Upper lobe of left lung (tissue), 4 donors: Measurements from ENCODE around the gene NCAN.

Experiments
- CTCF ChIP-seq, 6 experiments: fragments of 450-650 bp in 4 of 6; fragments of 200-600 bp in 2 of 6; sonication (generic) in 2 of 6; IDR thresholded peaks; one replicate each; pipeline ENCODE4 v1.5.1; 2016 to 2019; ENCODE audit warnings: antibody characterized with exemption in 6 of 6
- POLR2A ChIP-seq, 4 donors: fragments of 450-650 bp; IDR thresholded peaks; one replicate each; pipeline ENCODE4 v1.5.1; 2016 to 2017; ENCODE audit warnings: antibody characterized with exemption in 4 of 4, mild to moderate bottlenecking in 2 of 4

- TF ChIP-seq POLR2A (IDR thresholded peaks at IDR 0.05) (no peak), CTCF (IDR thresholded peaks at IDR 0.05) (no peak)
These were observed 1.2 kb downstream of the NCAN start for GRCh38 chr19:19212916-19213315.
